DOHH2 (cell line): ENCODE results near the gene UBAP1L.

Source experiments
- H3F3A ChIP-seq: fragments of 200-600 bp; sonication (generic), shearing (Covaris generic); 2 replicates; pipeline ENCODE4 v1.6.0; 2016; ENCODE audit warnings: antibody characterized with exemption, mild to moderate bottlenecking; ENCODE audit not compliant: control insufficient read depth, insufficient read depth
- H3K27ac ChIP-seq: fragments of 200-600 bp; sonication (generic); 2 replicates; pipeline ENCODE4 v1.5.1; 2014; ENCODE audit warnings: low read depth, mild to moderate bottlenecking, low read length, moderate library complexity
- H3K27me3 ChIP-seq: fragments of 200-600 bp; sonication (generic); 2 replicates; pipeline ENCODE4 v1.6.1; 2014; ENCODE audit warnings: mild to moderate bottlenecking, low read length, mixed read lengths; ENCODE audit not compliant: control insufficient read depth
- H3K36me3 ChIP-seq: fragments of 200-600 bp; sonication (generic); 2 replicates; pipeline ENCODE4 v1.6.1; 2014; ENCODE audit warnings: mild to moderate bottlenecking, low read length, moderate library complexity, mixed read lengths; ENCODE audit not compliant: control insufficient read depth
- H3K4me1 ChIP-seq: fragments of 200-600 bp; sonication (generic); 2 replicates; pipeline ENCODE4 v1.6.1; 2014; ENCODE audit warnings: mild to moderate bottlenecking, low read length, mixed read lengths; ENCODE audit not compliant: control insufficient read depth
- H3K4me2 ChIP-seq: fragments of 200-600 bp; sonication (generic); 2 replicates; pipeline ENCODE4 v1.6.0; 2014; ENCODE audit warnings: mild to moderate bottlenecking, low read length, moderate library complexity
- H3K4me3 ChIP-seq: fragments of 200-600 bp; sonication (generic); 2 replicates; pipeline ENCODE4 v1.5.1; 2014; ENCODE audit warnings: mild to moderate bottlenecking, low read length, mixed read lengths
- H3K79me2 ChIP-seq: fragments of 200-600 bp; sonication (generic); 2 replicates; pipeline ENCODE4 v1.6.1; 2014; ENCODE audit warnings: mild to moderate bottlenecking, low read length, mixed read lengths; ENCODE audit not compliant: control insufficient read depth
- H3K9me2 ChIP-seq: fragments of 200-600 bp; sonication (generic); replicated peaks from 2 replicates; pipeline ENCODE4 v1.6.1; 2014; ENCODE audit warnings: mild to moderate bottlenecking, low read length, mixed read lengths; ENCODE audit not compliant: control insufficient read depth
- H3K9me3 ChIP-seq: fragments of 200-600 bp; sonication (generic); 2 replicates; pipeline ENCODE4 v1.6.1; 2014; ENCODE audit warnings: antibody characterized with exemption, low read length, mixed read lengths; ENCODE audit not compliant: control insufficient read depth, insufficient read depth
- H4K20me1 ChIP-seq: fragments of 200-600 bp; sonication (generic); 2 replicates; pipeline ENCODE4 v1.6.0; 2014; ENCODE audit warnings: low read depth, mild to moderate bottlenecking, antibody characterized with exemption, low read length, moderate library complexity; ENCODE audit not compliant: control insufficient read depth, insufficient read depth
- CTCF ChIP-seq: fragments of 200-600 bp; sonication (generic); IDR thresholded peaks from one replicate; pipeline ENCODE4 v1.5.1; 2014; ENCODE audit warnings: antibody characterized with exemption, mild to moderate bottlenecking, low read depth, low read length; ENCODE audit not compliant: poor library complexity, severe bottlenecking
- EZH2phosphoT487 ChIP-seq: fragments of 200-600 bp; sonication (generic); IDR thresholded peaks from 2 replicates; pipeline ENCODE4 v1.6.1; 2017; ENCODE audit warnings: borderline replicate concordance, mild to moderate bottlenecking, antibody characterized with exemption, low read length, moderate library complexity, mixed read lengths

The UBAP1L gene

GRCh38 chr15:65050270-65050669, 64.7 kb downstream of the UBAP1L start:
- Histone ChIP-seq H3K79me2 (no peaks in the 10 kb centered on the region), H3K4me2 (peak overlapping the region; percentile 64), H3K27ac (no peak overlapping the region)

GRCh38 chr15:65049418-65049840, 65.6 kb downstream of the UBAP1L start:
- TF ChIP-seq EZH2phosphoT487 (no peak), CTCF (no peak)
- H3K9me3 ChIP-seq = no peaks in the 10 kb centered on the region
- no peaks in the 10 kb centered on the region for H3F3A ChIP-seq
- H3K4me3 ChIP-seq = peak overlapping the region; percentile 45
- H3K36me3 ChIP-seq = no peaks in the 10 kb centered on the region
- peak overlapping the region; percentile 64 for H3K4me2 ChIP-seq
- no peaks in the 10 kb centered on the region for H3K9me2 ChIP-seq
- no peaks in the 10 kb centered on the region for H4K20me1 ChIP-seq
- no peaks in the 10 kb centered on the region for H3K79me2 ChIP-seq
- H3K4me1 ChIP-seq = peaks cover 18% of the 10 kb centered on the region
- H3K27me3 ChIP-seq = no peaks in the 10 kb centered on the region
- no peak overlapping the region for H3K27ac ChIP-seq

More at GRCh38 chr15:65050270-65050669, 64.7 kb downstream of the UBAP1L start:
- H3K36me3 ChIP-seq = no peaks in the 10 kb centered on the region
- no peak overlapping the region for H3K4me3 ChIP-seq
- H4K20me1 ChIP-seq = no peaks in the 10 kb centered on the region
- no peaks in the 10 kb centered on the region for H3F3A ChIP-seq
- H3K4me1 ChIP-seq = peaks cover 18% of the 10 kb centered on the region
- H3K9me2 ChIP-seq = no peaks in the 10 kb centered on the region
- no peaks in the 10 kb centered on the region for H3K27me3 ChIP-seq
- TF ChIP-seq EZH2phosphoT487 (no peak), CTCF (no peak)
- H3K9me3 ChIP-seq = no peaks in the 10 kb centered on the region

- no peaks in the 10 kb centered on the region for H3F3A ChIP-seq
- no peak overlapping the region for H3K4me2 ChIP-seq
- H3K9me2 ChIP-seq = no peaks in the 10 kb centered on the region
- H3K36me3 ChIP-seq = no peaks in the 10 kb centered on the region
- peaks cover 18% of the 10 kb centered on the region for H3K4me1 ChIP-seq
- no peak overlapping the region for H3K4me3 ChIP-seq
- no peaks in the 10 kb centered on the region; the same call in 1 of the 2 replicates for H3K27me3 ChIP-seq
- H4K20me1 ChIP-seq = no peaks in the 10 kb centered on the region
- no peak overlapping the region for H3K27ac ChIP-seq
- no peaks in the 10 kb centered on the region for H3K79me2 ChIP-seq
- no peaks in the 10 kb centered on the region for H3K9me3 ChIP-seq
- no peak for TF ChIP-seq CTCF
- no peak for TF ChIP-seq EZH2phosphoT487
Observed at GRCh38 chr15:65048241-65048640, 66.8 kb downstream of the UBAP1L start.
